Mesendoderm (in vitro differentiated cells): ENCODE data around the gene YPEL2.

Experiments
- DNase-seq: peaks from one replicate; pipeline ENCODE4 v3.0.0; 2013
- H2AK5ac ChIP-seq: 2 replicates; pipeline ENCODE4 v1.6.1; 2013; ENCODE audit warnings: low read length, inconsistent platforms
- H2BK120ac ChIP-seq: 2 replicates; pipeline ENCODE4 v1.6.1; 2013; ENCODE audit warnings: low read depth, mild to moderate bottlenecking, low read length, moderate library complexity, mixed read lengths
- H2BK15ac ChIP-seq: replicated peaks from 2 replicates; pipeline ENCODE4 v1.6.1; 2013; ENCODE audit warnings: low read depth, mild to moderate bottlenecking, moderate library complexity
- H2BK5ac ChIP-seq: 2 replicates; pipeline ENCODE4 v1.6.1; 2013; ENCODE audit warnings: low read length, inconsistent platforms
- H3K18ac ChIP-seq: 2 replicates; pipeline ENCODE4 v1.6.1; 2013; ENCODE audit warnings: mild to moderate bottlenecking, low read length, mixed read lengths
- H3K23ac ChIP-seq: one replicate; pipeline ENCODE4 v1.6.1; 2013; ENCODE audit warnings: low read length
- H3K27ac ChIP-seq: 2 replicates; pipeline ENCODE4 v1.5.1; 2013; ENCODE audit warnings: low read depth, mild to moderate bottlenecking, inconsistent platforms, low read length, moderate library complexity
- H3K27me3 ChIP-seq: 2 replicates; pipeline ENCODE4 v1.6.1; 2013; ENCODE audit warnings: low read length, control low read depth, mild to moderate bottlenecking, inconsistent platforms; ENCODE audit not compliant: insufficient read depth, poor library complexity
- H3K36me3 ChIP-seq: 2 replicates; pipeline ENCODE4 v1.6.1; 2013; ENCODE audit warnings: low read length, inconsistent platforms; ENCODE audit not compliant: control insufficient read depth, insufficient read depth
- H3K4ac ChIP-seq: one replicate; pipeline ENCODE4 v1.6.1; 2013; ENCODE audit warnings: low read depth, mild to moderate bottlenecking, low read length, moderate library complexity
- H3K4me1 ChIP-seq: 2 replicates; pipeline ENCODE4 v1.6.1; 2013; ENCODE audit warnings: low read depth, low read length, inconsistent platforms; ENCODE audit not compliant: control insufficient read depth
- H3K4me2 ChIP-seq: 2 replicates; pipeline ENCODE4 v1.6.1; 2013; ENCODE audit warnings: low read length
- H3K4me3 ChIP-seq: 2 replicates; pipeline ENCODE4 v1.5.1; 2013; ENCODE audit warnings: mild to moderate bottlenecking, low read length
- H3K56ac ChIP-seq: one replicate; pipeline ENCODE4 v1.6.1; 2013; ENCODE audit warnings: low read length
- H3K79me1 ChIP-seq: 2 replicates; pipeline ENCODE4 v1.6.1; 2013; ENCODE audit warnings: low read length, inconsistent platforms
- H3K79me2 ChIP-seq: 2 replicates; pipeline ENCODE4 v1.6.1; 2013; ENCODE audit warnings: mild to moderate bottlenecking, low read length; ENCODE audit not compliant: control insufficient read depth, insufficient read depth
- H3K9ac ChIP-seq: 2 replicates; pipeline ENCODE4 v1.6.1; 2013; ENCODE audit warnings: low read length, inconsistent platforms
- H4K5ac ChIP-seq: one replicate; pipeline ENCODE4 v1.6.1; 2013; ENCODE audit warnings: low read length
- H4K8ac ChIP-seq: one replicate; pipeline ENCODE4 v1.6.1; 2013; ENCODE audit warnings: low read depth, mild to moderate bottlenecking, control low read depth, low read length, moderate library complexity
- WGBS: extraction: QIAGEN DNeasy Blood & Tissue Kit; methylation state at CpG from one replicate; pipeline ENCODE4 v1.1.7; 2013; ENCODE audit warnings: low lambda C conversion rate, missing lambda C conversion rate; ENCODE audit not compliant: insufficient coverage; ENCODE audit errors: extremely low coverage; 5-methylcytosine and 5-hydroxymethylcytosine counted together

Gene YPEL2

GRCh38 chr17:59372138-59372751, 40.8 kb downstream of the YPEL2 start:
- no peaks in the 10 kb centered on the region for H3K36me3 ChIP-seq
- peaks cover 3% of the 10 kb centered on the region for H3K79me1 ChIP-seq
- H4K5ac ChIP-seq, result no peak overlapping the region
- no peak overlapping the region for H3K4me3 ChIP-seq
- peak overlapping the region; percentile 55 for H3K23ac ChIP-seq
- peaks cover 19% of the 10 kb centered on the region for H3K4me1 ChIP-seq
- H3K56ac ChIP-seq, result peak overlapping the region; percentile 44
- no peak overlapping the region for H3K4ac ChIP-seq
- H2AK5ac ChIP-seq, result no peak overlapping the region
- no peak overlapping the region for H3K9ac ChIP-seq
- no peak overlapping the region for H2BK120ac ChIP-seq
- WGBS, result no CpG with 5 or more reads among the region's 2 CpGs
- no peak overlapping the region for H2BK5ac ChIP-seq
- peak overlapping the region; percentile 61 for H3K18ac ChIP-seq
- DNase-seq, result no peak
- H2BK15ac ChIP-seq, result peak overlapping the region; percentile 42
- H3K79me2 ChIP-seq, result no peaks in the 10 kb centered on the region
- H3K4me2 ChIP-seq, result no peak overlapping the region
- no peaks in the 10 kb centered on the region for H3K27me3 ChIP-seq
- no peak overlapping the region for H4K8ac ChIP-seq
- no peak overlapping the region for H3K27ac ChIP-seq

GRCh38 chr17:59373882-59374495, 42.5 kb downstream of the YPEL2 start:
- Histone ChIP-seq H2BK15ac (no peak overlapping the region), H3K56ac (no peak overlapping the region), H2BK5ac (no peak overlapping the region), H3K4me1 (peaks cover 13% of the 10 kb centered on the region), H4K8ac (no peak overlapping the region), H2BK120ac (no peak overlapping the region), H3K27ac (no peak overlapping the region), H3K4me3 (no peak overlapping the region), H3K18ac (no peak overlapping the region), H3K27me3 (no peaks in the 10 kb centered on the region), H3K79me2 (no peaks in the 10 kb centered on the region), H2AK5ac (no peak overlapping the region), H3K4ac (no peak overlapping the region), H4K5ac (no peak overlapping the region), H3K23ac (no peak overlapping the region), H3K4me2 (no peak overlapping the region), H3K36me3 (no peaks in the 10 kb centered on the region), H3K79me1 (peaks cover 2% of the 10 kb centered on the region), H3K9ac (no peak overlapping the region)
- WGBS, result no CpG with 5 or more reads among the region's 5 CpGs
- DNase-seq, result no peak

- WGBS, result no CpG with 5 or more reads among the region's 4 CpGs
- Histone ChIP-seq H3K56ac (no peak overlapping the region), H2BK15ac (no peak overlapping the region), H2BK5ac (no peak overlapping the region), H3K4me2 (no peak overlapping the region), H4K5ac (no peak overlapping the region), H4K8ac (no peak overlapping the region), H3K4me1 (peaks cover 15% of the 10 kb centered on the region), H3K9ac (no peak overlapping the region), H2BK120ac (no peak overlapping the region), H3K36me3 (no peaks in the 10 kb centered on the region), H3K79me1 (no peaks in the 10 kb centered on the region), H3K18ac (no peak overlapping the region), H3K4ac (no peak overlapping the region), H3K27ac (no peak overlapping the region), H3K27me3 (no peaks in the 10 kb centered on the region), H3K79me2 (no peaks in the 10 kb centered on the region), H2AK5ac (no peak overlapping the region), H3K4me3 (no peak overlapping the region), H3K23ac (no peak overlapping the region)
- DNase-seq, result no peak
Observed at GRCh38 chr17:59374612-59375011, 43.2 kb downstream of the YPEL2 start.

- Histone ChIP-seq H3K27me3 (no peaks in the 10 kb centered on the region), H2AK5ac (no peak overlapping the region), H3K4me3 (no peak overlapping the region), H4K5ac (no peak overlapping the region), H2BK15ac (no peak overlapping the region), H3K56ac (no peak overlapping the region), H2BK5ac (no peak overlapping the region), H3K4ac (no peak overlapping the region), H3K18ac (no peak overlapping the region), H3K79me1 (no peaks in the 10 kb centered on the region), H3K4me2 (no peak overlapping the region), H3K79me2 (no peaks in the 10 kb centered on the region), H3K4me1 (peaks cover 12% of the 10 kb centered on the region), H4K8ac (no peak overlapping the region), H2BK120ac (no peak overlapping the region), H3K23ac (no peak overlapping the region), H3K9ac (no peak overlapping the region), H3K27ac (no peak overlapping the region), H3K36me3 (no peaks in the 10 kb centered on the region)
- no peak for DNase-seq
Observed at GRCh38 chr17:59375857-59376256, 44.4 kb downstream of the YPEL2 start.

- Histone ChIP-seq H3K79me1 (no peaks in the 10 kb centered on the region), H3K27ac (no peak overlapping the region), H3K18ac (no peak overlapping the region), H3K4me2 (no peak overlapping the region), H3K36me3 (no peaks in the 10 kb centered on the region), H3K4ac (no peak overlapping the region), H3K27me3 (no peaks in the 10 kb centered on the region), H3K9ac (no peak overlapping the region), H2AK5ac (no peak overlapping the region), H2BK120ac (no peak overlapping the region), H2BK5ac (no peak overlapping the region), H2BK15ac (no peak overlapping the region), H4K8ac (no peak overlapping the region), H3K4me1 (peaks cover 8% of the 10 kb centered on the region), H3K56ac (no peak overlapping the region), H4K5ac (no peak overlapping the region), H3K79me2 (no peaks in the 10 kb centered on the region), H3K4me3 (no peak overlapping the region), H3K23ac (no peak overlapping the region)
- no CpG with 5 or more reads among the region's 5 CpGs for WGBS
- DNase-seq, result no peak
Observed at GRCh38 chr17:59376506-59376905, 45.1 kb downstream of the YPEL2 start.

- Histone ChIP-seq H3K4me1 (peaks cover 5% of the 10 kb centered on the region), H4K5ac (no peak overlapping the region), H3K27me3 (no peaks in the 10 kb centered on the region), H3K27ac (no peak overlapping the region), H3K79me1 (no peaks in the 10 kb centered on the region), H2BK15ac (no peak overlapping the region), H3K4me3 (no peak overlapping the region), H3K4me2 (no peak overlapping the region), H3K36me3 (no peaks in the 10 kb centered on the region), H2AK5ac (peak overlapping the region; percentile 6), H2BK5ac (no peak overlapping the region), H2BK120ac (no peak overlapping the region), H3K79me2 (no peaks in the 10 kb centered on the region), H3K56ac (no peak overlapping the region), H3K18ac (no peak overlapping the region), H3K9ac (no peak overlapping the region), H3K4ac (no peak overlapping the region), H3K23ac (no peak overlapping the region), H4K8ac (no peak overlapping the region)
- no CpG with 5 or more reads among the region's 3 CpGs for WGBS
- no peak for DNase-seq
Observed at GRCh38 chr17:59377410-59377809, 46.0 kb downstream of the YPEL2 start.
